ENCODE measurements around the gene ZNF268.

Gene ZNF268

DNA sequence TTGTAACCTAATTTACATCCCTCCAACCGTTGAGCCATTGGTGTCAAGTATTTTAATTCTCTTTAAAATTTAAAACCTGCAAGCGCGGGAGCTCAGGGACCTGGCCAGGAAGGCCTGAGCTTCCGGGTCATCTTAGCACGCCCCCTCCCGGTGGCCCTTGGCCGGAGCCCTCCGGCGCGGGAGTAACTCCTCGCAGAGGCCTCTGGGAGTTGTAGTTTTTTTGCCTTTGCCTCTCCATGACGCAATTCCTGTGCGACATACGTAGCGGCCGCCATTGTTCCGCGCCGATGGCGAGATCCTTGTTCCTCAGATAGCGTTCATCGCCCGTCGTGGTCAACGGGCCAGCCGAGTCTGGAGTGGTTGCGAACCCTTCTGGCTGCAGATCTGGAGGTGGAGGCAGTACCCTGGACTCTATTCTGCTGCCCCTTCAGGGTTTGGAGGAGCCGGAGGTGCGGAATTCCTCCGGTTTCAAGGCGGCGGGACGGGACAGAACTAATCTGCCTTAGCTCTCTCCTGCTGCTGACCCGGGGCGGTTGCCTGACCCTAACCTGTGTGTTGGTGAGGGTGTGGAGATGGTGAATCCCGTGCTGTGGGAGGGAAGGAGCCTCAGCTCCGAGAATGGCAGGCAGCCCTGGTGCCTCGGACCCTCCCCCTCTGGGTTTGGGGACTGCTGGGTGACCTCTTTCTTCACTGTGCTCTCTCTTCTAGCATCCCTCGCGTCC lies at the start of gene ZNF268:
Gene ZNF268, plus strand, starts transcription at position 258 of the 722 bp plus-strand sequence. CDS start 503 bp downstream, outside the sequence.
- peak; percentile 80 to 82 for DNase-seq

DNA sequence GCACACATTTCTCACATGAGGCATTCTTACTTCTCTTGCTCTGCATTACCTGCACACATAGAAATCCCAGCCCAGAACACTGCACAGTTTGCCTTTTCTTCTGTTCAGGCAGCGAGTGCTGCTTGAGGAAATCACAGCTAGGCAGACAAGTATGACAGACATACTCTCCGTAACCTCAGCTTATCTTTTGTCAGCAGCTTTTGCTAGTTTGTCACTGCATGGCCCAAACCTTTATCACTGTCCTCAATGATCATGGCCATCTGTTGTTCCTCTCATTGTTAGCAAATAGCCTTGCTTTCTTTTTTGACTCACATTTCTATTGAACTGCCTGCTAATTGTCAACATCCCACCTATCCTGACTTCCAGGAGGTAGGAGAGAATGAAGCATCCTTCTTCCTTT lies 45.5 kb upstream of the ZNF268 start:
- no peak for DNase-seq

DNA sequence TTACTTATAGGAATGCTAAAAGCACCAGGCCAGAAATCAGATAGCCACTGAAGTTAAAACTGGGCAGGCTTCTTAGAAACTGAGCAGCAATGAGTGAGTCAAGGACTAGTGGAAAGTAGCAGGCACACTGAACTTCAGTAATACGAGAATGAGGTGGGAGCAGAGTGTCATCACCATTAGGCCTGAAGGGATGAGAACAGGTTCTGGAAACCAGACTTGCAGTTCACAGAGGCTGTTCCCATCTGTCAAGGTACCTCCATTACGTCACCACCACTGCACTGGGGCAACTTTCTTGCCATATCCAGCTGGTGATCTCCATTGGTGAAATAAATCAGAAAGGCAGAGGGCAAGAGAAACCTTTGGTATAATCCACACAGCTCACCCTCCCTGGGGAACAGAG lies 35.3 kb upstream of the ZNF268 start:
- DNase-seq: no peak

DNA sequence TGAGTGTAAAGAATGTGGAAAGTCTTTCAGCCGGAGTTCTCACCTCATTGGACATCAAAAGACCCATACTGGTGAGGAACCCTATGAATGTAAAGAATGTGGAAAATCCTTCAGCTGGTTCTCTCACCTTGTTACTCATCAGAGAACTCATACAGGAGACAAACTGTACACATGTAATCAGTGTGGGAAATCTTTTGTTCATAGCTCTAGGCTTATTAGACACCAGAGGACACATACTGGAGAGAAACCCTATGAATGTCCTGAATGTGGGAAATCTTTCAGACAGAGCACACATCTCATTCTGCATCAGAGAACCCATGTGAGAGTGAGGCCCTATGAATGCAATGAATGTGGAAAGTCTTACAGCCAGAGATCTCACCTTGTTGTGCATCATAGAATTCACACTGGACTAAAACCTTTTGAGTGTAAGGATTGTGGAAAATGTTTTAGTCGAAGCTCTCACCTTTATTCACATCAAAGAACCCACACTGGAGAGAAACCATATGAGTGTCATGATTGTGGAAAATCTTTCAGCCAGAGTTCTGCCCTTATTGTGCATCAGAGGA lies 25.1 kb upstream of the ZNF268 start:
- no peak for DNase-seq

DNA sequence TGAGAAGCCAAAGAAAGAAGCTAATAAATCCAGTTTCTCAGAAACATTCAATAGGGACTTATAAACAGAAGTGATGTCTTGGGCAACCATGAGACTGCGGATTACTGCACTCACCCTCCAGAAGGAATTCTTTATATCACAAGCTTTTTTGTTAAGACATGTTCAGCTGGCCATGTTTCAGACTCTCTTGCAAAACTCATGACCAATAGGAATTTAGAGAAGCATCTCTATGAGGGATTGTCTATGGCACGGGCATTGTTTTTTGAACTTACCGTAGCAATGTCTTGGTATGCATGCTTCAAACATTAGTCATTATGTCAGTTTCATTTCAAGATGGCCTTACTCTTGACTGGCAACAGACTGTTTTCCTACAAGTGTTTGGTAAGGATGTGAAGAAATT lies 15.5 kb upstream of the ZNF268 start:
- DNase-seq: no peak

DNA sequence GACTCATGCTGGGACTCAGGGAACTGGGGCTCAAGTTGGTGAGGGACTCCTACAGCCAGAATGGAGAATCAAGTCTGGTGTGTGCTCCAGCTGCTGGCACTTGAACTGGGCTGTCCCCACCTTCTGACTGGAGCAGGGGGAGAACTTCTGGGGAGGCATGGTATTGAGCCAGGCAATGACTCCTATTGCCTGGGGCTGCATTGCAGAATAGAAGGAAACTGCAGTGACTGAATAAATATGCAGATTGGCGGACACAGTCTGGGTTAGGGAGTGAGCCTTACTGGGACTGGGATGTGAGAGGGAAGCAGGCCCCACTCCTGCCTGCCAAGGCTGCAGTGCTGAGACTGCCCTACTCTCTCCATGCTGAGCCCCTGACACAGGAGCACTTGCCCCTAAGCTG lies 8.8 kb upstream of the ZNF268 start:
- DNase-seq: no peak

DNA sequence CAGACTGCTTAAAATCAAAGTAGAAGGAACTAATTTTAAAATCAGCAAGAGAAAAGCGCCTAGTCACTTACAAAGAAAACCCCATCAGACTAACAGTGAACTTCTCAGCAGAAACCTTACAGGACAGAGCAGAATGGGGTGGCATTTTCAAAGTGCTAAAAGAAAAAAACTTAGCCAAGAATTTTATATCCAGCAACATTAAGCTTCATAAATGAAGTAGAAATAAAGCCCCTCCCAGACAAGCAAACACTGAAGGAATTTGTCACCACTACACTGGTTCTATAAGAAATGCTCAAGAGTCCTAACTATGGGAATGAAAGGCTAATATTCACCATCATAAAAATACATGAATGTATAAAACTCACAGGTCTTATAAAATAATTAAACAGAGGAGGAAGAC lies 6.4 kb upstream of the ZNF268 start:
- no peak for DNase-seq

DNA sequence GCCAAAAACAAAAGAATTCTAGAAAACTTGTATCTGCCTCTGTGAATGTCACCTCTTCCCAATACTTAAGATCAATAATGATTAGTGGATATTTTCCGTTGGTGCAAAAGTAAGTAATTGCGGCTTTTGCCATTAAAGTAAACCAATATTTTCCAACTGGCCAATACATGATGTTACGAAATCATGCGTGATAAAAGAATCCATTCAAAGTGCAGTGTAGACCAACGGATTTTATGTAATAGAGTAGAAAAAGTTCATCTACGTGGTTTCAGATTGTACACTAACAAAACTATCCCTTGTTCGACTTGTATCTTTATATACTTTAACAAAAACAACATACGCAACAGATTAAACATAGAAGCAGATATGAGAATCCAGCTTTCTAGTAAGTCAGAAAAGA lies 626 bp upstream of the ZNF268 start:
- DNase-seq: no peak

DNA sequence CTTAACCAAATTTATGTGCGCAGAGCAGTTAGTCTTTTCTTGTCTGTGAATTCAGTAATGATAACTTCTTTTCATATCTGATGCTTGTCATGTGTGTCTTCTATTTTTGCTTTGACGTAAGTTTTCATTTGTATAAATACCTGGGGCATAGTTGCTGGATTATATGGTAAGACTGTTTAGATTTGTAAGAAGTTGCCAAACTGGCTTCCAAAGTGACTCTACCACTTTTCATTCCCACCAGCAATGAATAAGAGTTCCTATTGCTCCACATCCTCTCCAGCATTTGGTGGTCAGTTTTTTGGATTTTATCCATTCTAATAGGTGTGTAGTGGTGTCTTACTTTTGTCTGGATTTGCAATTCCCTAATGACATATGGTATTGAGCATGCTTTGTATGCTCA lies 8.9 kb downstream of the ZNF268 start:
- DNase-seq: no peak

DNA sequence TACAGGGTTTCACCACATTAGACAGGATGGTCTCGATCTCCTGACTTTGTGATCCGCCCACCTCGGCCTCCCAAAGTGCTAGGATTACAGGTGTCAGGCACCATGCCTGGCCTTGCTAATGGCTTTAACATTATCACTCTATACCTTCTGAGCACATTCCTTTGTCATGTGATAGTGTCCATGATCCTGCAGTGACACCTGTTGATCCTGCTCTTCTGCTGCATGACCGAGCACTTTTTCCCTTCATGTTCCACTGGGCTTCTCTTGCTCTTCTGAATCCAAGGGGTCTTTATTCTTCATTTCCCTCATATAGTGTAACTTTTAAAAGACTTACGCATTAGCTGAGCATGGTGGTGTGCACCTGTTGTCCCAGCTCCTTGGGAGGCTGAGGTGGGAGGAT lies 11.6 kb downstream of the ZNF268 start:
- DNase-seq: no peak

DNA sequence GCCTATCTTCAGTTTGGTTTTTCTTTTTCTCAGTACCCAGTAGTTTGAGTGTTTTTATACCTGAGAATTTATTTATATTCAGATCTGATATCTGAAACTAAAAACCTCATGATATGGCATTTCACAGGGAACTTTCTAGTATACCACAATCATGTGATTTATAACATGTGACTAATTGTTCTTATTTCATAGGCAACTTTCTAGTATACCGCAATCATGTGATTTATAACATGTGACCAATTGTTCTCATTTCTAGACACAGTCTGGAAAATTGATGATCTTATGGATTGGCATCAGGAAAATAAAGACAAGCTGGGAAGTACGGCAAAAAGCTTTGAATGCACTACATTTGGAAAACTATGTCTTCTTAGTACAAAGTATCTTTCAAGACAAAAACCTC lies 20.6 kb downstream of the ZNF268 start:
- DNase-seq: no peak

DNA sequence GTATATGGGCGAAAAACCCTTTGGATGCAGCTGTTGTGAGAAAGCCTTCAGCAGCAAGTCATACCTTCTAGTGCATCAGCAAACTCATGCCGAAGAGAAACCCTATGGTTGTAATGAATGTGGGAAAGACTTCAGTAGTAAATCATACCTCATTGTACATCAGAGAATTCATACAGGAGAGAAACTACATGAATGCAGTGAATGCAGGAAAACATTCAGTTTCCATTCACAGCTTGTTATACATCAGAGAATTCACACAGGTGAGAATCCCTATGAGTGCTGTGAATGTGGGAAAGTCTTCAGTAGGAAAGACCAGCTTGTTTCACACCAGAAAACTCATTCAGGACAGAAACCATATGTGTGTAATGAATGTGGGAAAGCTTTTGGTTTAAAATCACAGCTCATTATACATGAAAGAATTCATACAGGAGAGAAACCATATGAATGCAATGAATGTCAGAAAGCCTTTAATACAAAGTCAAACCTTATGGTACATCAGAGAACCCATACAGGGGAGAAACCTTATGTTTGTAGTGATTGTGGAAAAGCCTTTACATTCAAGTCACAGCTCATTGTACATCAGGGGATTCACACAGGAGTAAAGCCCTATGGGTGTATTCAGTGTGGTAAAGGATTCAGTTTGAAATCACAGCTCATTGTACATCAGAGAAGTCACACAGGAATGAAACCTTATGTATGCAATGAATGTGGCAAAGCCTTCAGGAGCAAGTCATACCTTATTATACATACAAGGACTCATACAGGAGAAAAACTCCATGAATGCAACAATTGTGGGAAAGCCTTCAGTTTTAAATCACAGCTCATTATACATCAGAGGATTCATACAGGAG lies 21.4 kb downstream of the ZNF268 start:
- no peak for DNase-seq

DNA sequence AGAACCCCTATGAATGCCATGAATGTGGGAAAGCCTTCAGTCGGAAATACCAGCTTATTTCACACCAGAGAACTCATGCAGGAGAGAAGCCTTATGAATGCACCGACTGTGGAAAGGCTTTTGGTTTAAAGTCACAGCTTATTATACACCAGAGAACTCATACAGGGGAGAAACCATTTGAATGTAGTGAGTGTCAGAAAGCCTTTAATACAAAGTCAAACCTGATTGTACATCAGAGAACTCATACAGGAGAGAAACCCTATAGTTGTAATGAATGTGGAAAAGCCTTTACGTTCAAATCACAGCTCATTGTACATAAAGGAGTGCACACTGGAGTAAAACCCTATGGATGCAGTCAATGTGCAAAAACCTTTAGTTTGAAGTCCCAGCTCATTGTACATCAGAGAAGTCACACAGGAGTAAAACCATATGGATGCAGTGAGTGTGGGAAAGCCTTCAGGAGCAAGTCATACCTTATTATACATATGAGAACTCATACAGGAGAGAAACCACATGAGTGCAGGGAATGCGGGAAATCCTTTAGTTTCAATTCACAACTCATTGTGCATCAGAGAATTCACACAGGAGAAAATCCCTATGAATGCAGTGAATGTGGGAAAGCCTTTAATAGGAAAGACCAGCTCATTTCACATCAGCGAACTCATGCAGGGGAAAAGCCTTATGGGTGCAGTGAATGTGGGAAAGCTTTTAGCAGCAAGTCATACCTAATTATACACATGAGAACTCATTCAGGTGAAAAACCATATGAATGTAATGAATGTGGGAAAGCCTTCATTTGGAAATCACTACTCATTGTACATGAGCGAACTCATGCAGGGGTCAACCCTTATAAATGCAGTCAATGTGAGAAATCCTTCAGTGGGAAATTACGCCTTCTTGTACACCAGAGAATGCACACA lies 22.3 kb downstream of the ZNF268 start:
- DNase-seq: no peak

DNA sequence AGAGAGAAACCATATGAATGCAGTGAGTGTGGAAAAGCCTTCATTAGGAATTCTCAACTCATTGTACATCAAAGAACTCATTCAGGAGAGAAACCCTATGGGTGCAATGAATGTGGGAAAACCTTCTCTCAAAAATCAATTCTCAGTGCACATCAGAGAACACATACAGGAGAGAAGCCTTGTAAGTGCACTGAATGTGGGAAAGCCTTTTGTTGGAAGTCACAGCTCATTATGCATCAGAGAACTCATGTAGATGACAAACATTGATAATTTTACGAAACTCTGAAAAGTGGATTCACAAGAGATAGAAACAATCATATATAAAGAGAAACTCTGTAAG lies 22.9 kb downstream of the ZNF268 start:
- DNase-seq: no peak

DNA sequence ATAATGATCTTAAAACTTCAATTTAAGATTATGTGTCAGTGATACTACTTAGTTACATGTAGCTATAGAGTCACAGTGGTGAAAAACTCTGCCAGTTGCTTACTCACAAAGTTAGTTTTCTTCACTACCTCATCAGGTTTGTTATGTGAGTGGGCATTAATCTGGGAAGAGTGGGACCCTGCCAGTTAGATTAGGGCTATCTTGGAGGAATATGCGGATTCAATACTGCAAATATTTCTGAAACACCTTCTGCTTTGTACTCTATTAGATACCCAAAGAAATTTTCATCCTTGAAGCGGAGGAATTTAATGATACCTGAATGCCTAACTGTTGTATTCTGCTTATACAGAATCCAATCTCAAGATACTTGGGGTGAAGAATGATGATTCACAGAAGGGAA lies 25.1 kb downstream of the ZNF268 start:
- DNase-seq: no peak

DNA sequence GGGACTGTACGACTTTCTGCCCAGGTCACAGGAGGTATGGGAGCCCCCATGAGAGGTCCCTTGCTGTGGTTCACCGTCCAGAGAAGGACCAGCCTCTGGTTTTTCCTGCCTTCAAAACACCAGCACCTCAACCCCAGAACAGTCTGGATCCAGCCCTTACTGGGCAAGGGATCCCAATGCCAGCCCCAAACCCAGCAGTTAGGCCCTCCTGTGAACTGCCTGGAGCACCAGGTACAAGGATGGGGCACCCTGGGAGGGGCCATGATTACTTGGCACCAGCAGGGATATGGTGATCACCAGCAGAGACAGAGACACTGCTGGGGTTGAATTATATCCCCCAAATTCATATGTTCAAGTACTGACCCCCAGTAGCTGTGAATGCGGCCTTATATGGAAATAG lies 34.4 kb downstream of the ZNF268 start:
- no peak for DNase-seq

DNA sequence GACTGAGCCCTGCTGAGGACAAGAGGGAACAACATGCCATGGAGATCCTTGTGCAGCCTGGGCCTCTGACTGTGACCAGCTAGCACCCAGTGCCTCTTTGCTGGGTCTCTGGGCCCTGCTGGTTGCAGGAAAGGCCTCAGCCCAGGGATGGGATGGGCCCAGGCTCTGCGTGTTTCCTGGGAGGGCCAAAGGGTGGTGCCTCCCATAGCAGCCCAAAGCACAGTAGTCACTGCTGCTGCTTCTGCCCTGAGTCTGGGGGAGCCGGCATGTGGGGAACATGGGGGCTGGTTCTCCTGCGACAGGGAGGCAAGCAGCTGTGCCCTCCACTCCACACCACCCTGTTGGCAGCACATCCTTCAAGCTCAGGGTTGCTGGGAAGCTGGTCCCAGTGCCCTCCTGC lies 35.9 kb downstream of the ZNF268 start:
- DNase-seq: no peak

DNA sequence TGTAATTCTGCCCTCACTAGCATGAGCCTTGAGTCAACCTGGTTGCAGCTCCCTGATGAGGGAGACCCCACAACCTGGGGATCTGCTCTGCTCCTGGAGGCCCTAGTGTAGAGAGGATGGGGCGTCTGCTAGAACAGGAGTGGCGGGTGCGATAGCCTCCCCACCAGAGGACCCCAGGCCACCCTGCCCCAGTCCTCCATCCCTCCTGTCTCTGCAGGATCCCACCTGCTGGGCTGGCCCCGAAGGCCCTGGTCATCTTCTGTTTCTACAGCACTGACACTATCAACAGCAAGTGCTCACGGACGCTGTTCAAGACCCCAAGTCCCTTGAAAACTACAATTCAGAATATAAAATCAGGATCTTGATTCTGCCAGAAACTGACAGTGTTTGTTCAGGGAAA lies 39.2 kb downstream of the ZNF268 start:
- no peak for DNase-seq

DNA sequence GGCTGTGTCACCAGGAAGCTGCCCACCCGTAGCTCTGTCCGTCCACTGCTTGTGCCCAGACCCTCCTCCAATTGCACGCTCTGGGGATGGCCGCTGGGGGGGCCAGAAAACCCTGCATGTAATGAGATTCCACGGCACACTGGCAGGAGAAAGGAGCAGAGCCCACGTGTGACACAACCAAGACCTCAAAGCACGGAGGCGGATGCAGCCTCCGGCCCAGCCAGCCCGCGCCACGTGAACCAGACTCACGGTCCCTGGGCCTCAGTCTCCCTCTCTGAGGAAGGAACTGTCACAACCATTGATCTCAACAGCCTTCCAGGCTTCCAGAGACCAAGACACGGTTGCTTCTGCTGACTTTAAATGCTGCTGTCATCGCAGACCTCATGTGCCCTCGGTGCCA lies 39.9 kb downstream of the ZNF268 start:
- DNase-seq: no peak

DNA sequence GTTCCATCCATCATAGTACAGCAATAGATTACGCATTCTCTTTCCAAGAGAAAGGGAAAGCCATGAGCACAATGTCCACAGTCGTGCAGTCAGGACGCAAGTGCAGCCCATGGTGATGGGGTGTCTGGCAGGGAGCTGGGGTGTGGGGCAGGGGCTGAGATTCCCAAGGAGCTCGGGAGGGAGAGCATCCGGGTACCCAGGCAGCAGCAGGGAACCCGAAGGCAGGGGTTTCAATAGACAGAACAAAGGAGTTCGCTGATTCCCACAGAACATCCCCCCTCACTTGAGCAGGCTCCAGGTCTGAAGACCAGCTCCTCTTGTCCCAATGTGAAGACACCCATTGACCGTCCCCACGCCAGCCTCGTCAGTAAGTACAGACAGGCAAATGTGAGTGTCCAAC lies 40.9 kb downstream of the ZNF268 start:
- DNase-seq: no peak

DNA sequence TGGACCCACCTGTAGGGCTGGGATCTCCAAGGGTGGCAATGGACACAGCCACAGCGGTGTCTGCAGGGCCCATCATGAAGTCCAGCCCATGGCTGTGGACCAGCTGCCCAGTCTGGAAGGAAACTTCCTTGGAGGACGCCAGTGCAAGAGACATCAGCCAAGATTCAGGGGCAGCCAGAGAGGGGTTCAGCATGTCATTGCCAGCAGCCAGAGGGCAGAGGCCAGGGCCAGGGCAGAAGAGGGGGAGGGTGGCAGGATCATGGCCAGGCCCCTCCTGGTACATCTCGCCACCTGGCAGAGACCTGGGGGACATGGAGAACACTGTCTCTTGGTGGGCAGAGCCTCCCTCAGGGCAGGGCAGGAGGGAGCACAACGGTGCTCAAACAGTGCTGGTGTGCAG lies 44.2 kb downstream of the ZNF268 start:
- DNase-seq: no peak

DNA sequence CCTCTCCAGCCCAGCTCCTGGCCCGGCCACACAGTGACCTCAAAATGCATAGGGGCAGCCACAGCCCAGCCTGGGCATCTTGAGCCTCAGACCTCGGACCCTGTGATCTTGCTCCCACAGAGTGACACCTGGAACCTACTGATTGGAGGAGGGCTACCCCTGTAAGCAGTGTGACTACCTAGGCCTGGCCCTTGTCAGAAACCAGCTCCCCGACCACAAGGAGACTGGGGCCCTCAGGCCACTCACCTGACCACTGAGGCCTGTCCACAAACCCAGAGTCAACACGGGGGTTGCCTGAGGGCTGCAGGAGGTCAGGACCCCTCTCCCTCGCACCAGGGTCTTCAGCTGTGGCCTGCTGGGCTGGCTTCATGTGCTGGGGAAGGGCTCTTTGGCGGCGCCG lies 45.4 kb downstream of the ZNF268 start:
- no peak for DNase-seq

DNA sequence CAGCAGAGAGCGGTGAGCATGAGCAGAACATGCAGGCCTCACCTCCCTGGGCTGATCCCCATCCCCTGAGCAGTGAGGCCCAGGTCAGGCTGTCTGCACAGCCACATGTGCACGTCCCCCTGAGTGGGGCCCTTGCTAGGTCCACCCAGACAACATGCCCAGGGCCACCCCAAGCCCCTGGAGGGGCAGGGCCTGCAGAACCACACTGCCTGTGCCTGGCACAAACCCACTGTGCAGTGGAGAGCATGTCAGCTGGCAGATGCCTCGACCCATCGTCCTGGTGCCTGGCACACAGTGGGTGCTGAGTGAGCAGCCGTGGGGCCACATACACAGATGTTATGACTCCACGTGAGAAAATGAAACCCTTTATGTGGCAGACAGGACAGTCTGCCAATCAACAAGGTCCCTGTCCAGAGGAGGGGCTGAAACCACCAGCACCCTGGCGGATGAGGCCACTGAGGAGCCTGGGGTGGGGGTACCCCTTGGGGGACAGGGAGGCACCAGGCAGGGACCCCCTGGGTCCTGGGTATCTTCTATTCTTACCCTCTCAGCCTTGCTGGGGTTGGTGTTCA lies 46.1 kb downstream of the ZNF268 start:
- no peak for DNase-seq

Data from activated CD4-positive, alpha-beta T cell treated with anti-CD3 and anti-CD28 coated beads, Interleukin-2, amount 50 U/mL, for 4 hours (primary cell).